ENCODE results near the gene FRMPD3.

The FRMPD3 gene

DNA sequence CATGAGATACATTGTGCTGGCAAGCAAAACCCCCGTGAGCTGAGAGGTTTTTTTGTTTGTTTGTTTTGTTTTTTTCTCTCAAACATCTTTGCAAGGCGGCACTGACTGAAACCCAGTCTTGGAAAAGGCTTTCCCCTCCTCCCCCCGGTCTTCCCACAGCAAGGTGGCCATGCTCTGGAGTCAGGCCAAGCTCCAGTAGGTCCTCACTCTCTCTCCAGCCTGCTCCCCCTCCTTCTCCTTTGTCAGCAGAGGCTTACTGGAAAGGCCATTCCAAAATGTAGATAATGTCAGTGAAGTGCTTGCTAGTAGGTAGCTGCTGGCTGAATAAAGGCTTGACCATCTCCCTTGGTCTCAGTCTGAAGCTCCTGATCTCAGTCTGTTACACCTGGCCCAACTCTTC is 32.6 kb downstream of the FRMPD3 start:
- DNase-seq, result peak; percentile 27

DNA sequence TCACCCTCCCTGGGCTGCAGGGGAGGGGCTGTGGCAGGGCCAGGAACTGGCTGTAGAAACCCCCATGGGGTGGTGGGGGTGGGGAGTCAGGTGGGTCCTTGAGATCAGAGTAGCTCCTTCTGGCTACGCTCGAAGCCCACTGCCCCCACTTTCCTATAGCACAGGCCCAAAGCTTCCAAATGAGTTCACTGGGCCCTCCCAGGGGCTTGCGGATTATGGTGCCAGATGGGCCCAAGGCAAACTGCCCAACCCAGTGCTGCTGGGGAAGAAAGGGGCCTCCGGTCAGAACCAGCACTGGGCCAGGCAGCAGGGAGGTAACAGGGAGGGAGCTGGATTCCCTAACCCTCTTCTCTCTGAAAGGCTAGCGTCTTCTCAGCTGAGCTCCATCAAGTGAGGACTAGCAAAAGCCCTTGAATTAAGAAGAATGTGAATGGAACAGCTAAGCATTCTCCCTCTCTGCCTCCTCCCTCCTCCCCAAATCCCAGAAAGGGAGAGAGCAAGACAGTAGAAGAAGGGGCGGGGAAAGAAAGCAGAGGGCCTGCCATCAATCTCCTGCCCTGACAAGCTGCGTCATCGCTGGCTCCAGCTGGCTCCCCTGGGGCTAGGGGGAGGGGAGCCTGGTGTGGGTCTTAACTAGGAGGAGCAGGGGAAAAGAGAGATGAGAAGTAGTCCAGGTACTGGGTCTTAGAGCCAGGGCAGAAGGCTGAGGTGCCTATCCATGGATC is 34.7 kb downstream of the FRMPD3 start:
- peak; percentile 15 for DNase-seq

DNA sequence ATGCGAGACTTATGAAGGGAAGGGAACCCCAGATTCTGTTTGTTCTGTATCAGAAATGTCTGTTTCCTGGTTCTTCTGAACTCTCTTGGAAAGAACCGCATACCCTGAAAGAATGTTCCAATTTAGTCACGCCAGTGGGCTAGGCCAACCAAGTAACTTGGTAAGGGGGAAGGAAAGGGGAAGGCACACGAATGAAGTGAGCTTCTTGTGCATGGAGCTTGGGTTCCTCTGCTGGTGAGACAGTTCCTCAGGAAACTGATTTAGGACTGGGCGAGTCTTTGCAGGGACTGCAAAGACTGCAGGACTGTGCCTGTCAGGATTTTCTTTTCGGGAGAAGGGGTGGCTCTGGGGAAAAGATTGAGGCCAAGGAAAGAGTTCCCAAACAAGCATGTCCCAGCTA is 35.6 kb downstream of the FRMPD3 start:
- DNase-seq, result no peak

DNA sequence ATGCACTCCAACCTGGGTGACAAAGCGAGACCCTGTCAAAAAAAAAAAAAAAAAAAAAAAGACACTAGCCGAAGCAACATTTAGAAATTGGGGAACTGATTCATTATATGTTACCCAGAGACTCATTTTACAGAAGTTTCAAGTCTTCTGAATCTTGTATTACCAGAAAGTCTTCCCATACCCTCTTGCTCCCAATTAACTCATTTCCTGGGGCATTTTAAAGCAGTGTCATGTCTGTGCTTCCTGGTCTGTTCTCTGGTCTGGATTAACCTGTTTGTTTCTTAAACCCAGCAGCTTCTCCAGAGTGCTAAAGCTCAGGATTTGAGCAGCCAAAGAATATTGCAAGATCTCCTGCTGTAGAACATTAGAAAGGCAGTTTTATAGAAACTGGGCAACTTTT is 43.7 kb downstream of the FRMPD3 start:
- no peak for DNase-seq

DNA sequence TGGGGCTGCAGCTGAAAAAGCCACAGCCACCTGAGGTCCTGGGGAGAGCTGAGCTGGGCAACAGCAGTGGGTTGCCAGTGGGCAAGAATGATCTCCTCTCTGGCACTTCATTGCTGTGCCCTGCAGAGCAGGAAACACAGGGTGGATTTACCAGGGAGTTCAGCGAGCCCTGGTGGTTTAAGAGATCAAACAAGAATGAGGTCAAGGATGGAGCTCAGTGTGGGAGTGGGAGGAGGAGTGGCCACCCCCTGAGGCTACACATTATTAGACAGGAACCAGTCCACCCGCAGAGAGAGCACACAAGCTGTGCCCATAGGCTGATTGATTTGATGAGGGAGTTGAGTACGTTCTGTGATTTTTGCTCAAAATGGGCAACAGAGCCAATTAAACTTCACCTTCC is 47.3 kb downstream of the FRMPD3 start:
- DNase-seq, result no peak

Data from DMS79 (cell line).